CD4-positive, alpha-beta T cell treated with Interleukin-12 subunit alpha and Interleukin-12 subunit beta, for 1 hour (primary cell): ENCODE results near the gene YLPM1.

Experiments used
- DNase-seq: peaks from one replicate; pipeline ENCODE4 v3.0.0-alpha.2; 2020

Gene YLPM1

GRCh38 chr14:74875204-74875603, 112.1 kb downstream of the YLPM1 start:
- no peak for DNase-seq

DNA sequence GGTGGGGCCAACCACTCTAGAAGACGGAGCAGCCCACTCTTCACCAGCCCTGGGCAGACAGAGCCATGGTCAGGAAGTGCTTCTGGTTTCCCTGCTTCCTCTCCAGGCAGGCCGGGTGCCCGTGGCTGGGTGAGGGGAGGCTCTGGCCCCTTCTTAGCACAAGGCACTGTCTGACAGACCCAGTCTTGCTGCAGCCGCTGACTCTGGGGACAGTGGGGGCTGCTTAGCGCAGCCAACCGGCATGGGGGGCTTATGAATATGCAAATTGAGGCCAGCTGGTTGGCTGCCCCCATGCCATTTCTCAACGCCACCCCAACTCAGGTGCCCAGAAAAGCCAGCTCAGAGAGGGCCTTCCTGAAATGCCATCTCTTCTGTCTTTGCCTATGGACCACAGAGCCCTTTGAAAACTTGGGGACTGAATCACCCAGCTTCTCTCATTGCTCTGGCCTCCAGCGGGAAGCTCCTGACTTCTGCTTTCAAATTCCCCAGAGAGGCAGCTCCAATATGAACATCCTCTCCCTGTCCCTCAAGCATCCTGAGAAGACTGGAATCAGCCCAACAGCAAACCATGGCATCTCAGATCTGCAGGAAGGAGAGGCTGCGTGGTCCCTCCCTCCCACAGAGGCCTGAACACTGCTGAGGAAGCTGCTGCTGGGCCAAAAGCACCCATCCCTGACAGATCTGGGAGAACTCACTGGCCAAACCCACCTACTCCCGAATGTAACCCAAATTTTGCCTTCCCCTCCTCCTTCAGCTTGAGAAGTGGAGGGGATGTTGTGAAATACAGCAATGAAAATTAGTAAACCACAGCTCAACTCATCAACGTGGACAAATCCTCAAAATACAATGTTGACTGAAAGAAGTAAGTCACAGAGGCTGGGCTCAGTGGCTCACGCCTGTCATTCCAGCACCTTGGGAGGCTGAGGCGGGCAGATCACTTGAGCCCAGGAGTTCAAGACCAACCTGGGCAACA, 113.1 kb downstream of the YLPM1 start, which contains the start of gene PROX2:
PROX2 (minus strand) TSS at position 205 of the 973 bp plus-strand sequence. CDS start 12,311 bp downstream, outside the sequence.
- peak; percentile 21 for DNase-seq

- DNase-seq: no peak
These were observed 116.5 kb downstream of the YLPM1 start for GRCh38 chr14:74879427-74880182.

DNA sequence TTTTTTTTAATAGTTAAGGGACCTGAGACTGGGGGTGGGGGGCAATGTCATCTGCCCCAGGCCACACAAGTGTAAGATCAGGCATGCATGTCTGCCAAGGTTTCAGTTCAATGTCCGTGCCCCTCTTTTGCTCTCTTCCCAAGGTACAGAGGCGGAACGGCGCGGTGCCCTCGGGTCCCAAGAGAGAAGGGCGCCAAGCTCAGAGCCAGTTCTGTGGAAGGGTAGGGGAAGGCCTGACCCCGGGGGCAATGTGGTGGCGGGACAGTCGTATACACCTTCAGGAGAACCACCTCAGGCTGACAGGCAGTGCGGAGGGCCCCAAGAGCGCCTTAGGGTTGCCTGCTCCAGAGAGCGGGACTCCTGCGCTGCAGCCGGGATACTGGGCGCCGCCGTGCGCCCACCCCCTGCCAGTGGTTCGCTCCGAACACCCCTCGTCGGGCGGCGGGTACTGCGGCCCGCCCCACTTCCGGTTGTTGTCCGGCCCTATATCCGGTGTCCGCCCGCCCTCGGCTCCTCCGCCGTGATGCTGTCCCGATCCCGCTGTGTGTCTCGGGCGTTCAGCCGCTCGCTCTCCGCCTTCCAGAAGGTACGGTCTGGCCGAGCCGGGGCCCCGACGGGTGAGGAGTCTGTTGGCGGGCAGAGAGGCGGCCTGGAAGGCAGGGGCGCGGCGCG, 118.5 kb downstream of the YLPM1 start, which contains the start of gene DLST:
DLST (plus strand) TSS at position 486 of the 672 bp plus-strand sequence; CDS start at position 524, 38 bp downstream.
- peak; percentile 89 for DNase-seq

- DNase-seq: peak; percentile 65
These were observed 119.2 kb downstream of the YLPM1 start for GRCh38 chr14:74882103-74882920.
